Calu3 (cell line): ENCODE data around the gene KIF17. TPM values are rescaled to one million over a fixed set of nuclear protein-coding genes. Genes with fewer than 3 reads are reported as not detected.

Experiments used
- BruUV-seq: library from RNA; stranded (reverse); fragments of 400-500 nt; replicated peaks from 2 replicates; lab custom pipeline; 2021; lab: Mats Ljungman, UMichigan
- CTCF ChIA-PET: fragments of 300-600 bp; sonication (Branson Sonifier 250); formaldehyde crosslinking; loops from one replicate; lab custom pipeline; 2022; ENCODE audit warnings: antibody characterized with exemption; lab: Charles Lee
- DNase-seq: peaks from one replicate; pipeline ENCODE4 v3.0.0; 2022
- H3K27ac Mint-ChIP-seq: one replicate; pipeline ENCODE4 v1.8.0; 2022; ENCODE audit warnings: mixed read lengths; ENCODE audit not compliant: unreplicated experiment
- H3K27me3 Mint-ChIP-seq: one replicate; pipeline ENCODE4 v1.8.0; 2022; ENCODE audit warnings: mixed read lengths; ENCODE audit not compliant: unreplicated experiment
- H3K36me3 Mint-ChIP-seq: one replicate; pipeline ENCODE4 v1.8.0; 2022; ENCODE audit warnings: mild to moderate bottlenecking, moderate library complexity, mixed read lengths; ENCODE audit not compliant: insufficient read depth, unreplicated experiment
- H3K4me1 Mint-ChIP-seq: one replicate; pipeline ENCODE4 v1.8.0; 2022; ENCODE audit warnings: mild to moderate bottlenecking, low read depth, mixed read lengths; ENCODE audit not compliant: unreplicated experiment
- H3K4me3 Mint-ChIP-seq: one replicate; pipeline ENCODE4 v1.8.0; 2022; ENCODE audit warnings: mild to moderate bottlenecking, low read depth, moderate library complexity, mixed read lengths; ENCODE audit not compliant: unreplicated experiment
- H3K9me3 Mint-ChIP-seq: one replicate; pipeline ENCODE4 v1.8.0; 2022; ENCODE audit warnings: low read depth, mixed read lengths; ENCODE audit not compliant: unreplicated experiment
- CTCF ChIP-seq: fragments of 200-600 bp; IDR thresholded peaks from one replicate; pipeline ENCODE4 v1.8.0; 2022; ENCODE audit warnings: antibody characterized with exemption; ENCODE audit not compliant: unreplicated experiment
- intact Hi-C: fragments of 100-400 bp; cut with micrococcal nuclease; formaldehyde crosslinking; loops from one replicate; pipeline ENCODE4 v1.10.0; 2022; ENCODE audit not compliant: unreplicated experiment
- total RNA-seq: library from RNA; stranded (reverse); gene quantifications from 2 replicates; pipeline ENCODE4 v1.2.3, GENCODE V29; 2022

Gene KIF17
- total RNA-seq, 1 experiment from 2014 or later, result not detected

- no peak for DNase-seq
- no TSS peak for BruUV-seq
- H3K4me3 Mint-ChIP-seq, result no peak overlapping the region
- TF ChIP-seq CTCF, result no peak
- no peak overlapping the region for H3K27ac Mint-ChIP-seq
- CTCF ChIA-PET, result no interaction called here
- intact Hi-C loops, result no loop called here
- H3K9me3 Mint-ChIP-seq, result no peaks in the 10 kb centered on the region
- peaks cover 31% of the 10 kb centered on the region for H3K36me3 Mint-ChIP-seq
- H3K27me3 Mint-ChIP-seq, result no peaks in the 10 kb centered on the region
- H3K4me1 Mint-ChIP-seq, result peaks cover 8% of the 10 kb centered on the region
Measured at GRCh38 chr1:20753589-20753988, 35.8 kb upstream of the KIF17 start.

- no peaks in the 10 kb centered on the region for H3K27me3 Mint-ChIP-seq
- intact Hi-C loops, result no loop called here
- H3K4me3 Mint-ChIP-seq, result no peak overlapping the region
- H3K4me1 Mint-ChIP-seq, result peaks cover 8% of the 10 kb centered on the region
- no peak for TF ChIP-seq CTCF
- H3K36me3 Mint-ChIP-seq, result peaks cover 21% of the 10 kb centered on the region
- H3K9me3 Mint-ChIP-seq, result no peaks in the 10 kb centered on the region
- BruUV-seq, result no TSS peak
- CTCF ChIA-PET, result no interaction called here
- no peak overlapping the region for H3K27ac Mint-ChIP-seq
- DNase-seq, result no peak
Measured at GRCh38 chr1:20751462-20751990, 33.7 kb upstream of the KIF17 start.

- Mint-ChIP-seq H3K27me3 (no peaks in the 10 kb centered on the region), H3K4me1 (no peaks in the 10 kb centered on the region), H3K9me3 (no peaks in the 10 kb centered on the region), H3K4me3 (no peak overlapping the region), H3K27ac (no peak overlapping the region), H3K36me3 (peaks cover 20% of the 10 kb centered on the region)
- CTCF ChIA-PET, result no interaction called here
- TF ChIP-seq CTCF, result no peak
- BruUV-seq, result no TSS peak
- DNase-seq, result no peak
- intact Hi-C loops, result no loop called here
Measured at GRCh38 chr1:20742671-20743070, 24.9 kb upstream of the KIF17 start.

DNA sequence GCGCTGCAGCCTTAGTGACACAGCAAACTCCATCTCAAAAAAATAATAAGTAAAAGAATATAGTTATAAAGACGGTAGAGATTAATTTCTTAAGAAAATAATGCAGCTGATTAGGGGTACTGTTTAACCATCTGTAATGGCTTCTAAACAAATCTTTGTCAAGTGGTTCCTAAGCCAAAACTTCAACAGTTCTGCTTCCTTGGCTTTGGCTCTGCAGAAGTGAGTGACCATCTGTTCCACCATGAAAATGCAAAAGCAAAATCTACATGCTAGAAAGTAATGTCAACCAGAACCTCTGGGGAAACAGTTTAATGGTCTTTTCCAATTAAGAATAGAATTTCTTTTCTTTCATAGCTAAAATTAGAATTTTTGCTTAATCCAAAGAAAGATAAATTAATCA, 23.0 kb upstream of the KIF17 start:
- H3K9me3 Mint-ChIP-seq, result no peaks in the 10 kb centered on the region
- CTCF ChIA-PET, result no interaction called here
- BruUV-seq, result no TSS peak
- peaks cover 20% of the 10 kb centered on the region for H3K36me3 Mint-ChIP-seq
- DNase-seq, result no peak
- intact Hi-C loops, result no loop called here
- H3K4me3 Mint-ChIP-seq, result no peak overlapping the region
- H3K4me1 Mint-ChIP-seq, result no peaks in the 10 kb centered on the region
- no peaks in the 10 kb centered on the region for H3K27me3 Mint-ChIP-seq
- no peak for TF ChIP-seq CTCF
- no peak overlapping the region for H3K27ac Mint-ChIP-seq
